K562 (cell line): Measurements from ENCODE around the gene SMARCB1.

ENCODE experiments used
- HDGF ChIP-seq: fragments of 450-650 bp; IDR thresholded peaks from 2 replicates; pipeline ENCODE4 v1.6.1; 2016
- ZNF282 ChIP-seq: sonication (generic); formaldehyde crosslinking; IDR thresholded peaks from 2 replicates; pipeline ENCODE4 v1.8.1; 2023; ENCODE audit warnings: missing genetic modification reagents

- TF ChIP-seq HDGF (no peak), ZNF282 (CRISPR knock-in tag) (no peak)
Measured at GRCh38 chr22:23832226-23833016, 45.7 kb downstream of the SMARCB1 start.
